ENCODE data around the gene RAB38.

DNA sequence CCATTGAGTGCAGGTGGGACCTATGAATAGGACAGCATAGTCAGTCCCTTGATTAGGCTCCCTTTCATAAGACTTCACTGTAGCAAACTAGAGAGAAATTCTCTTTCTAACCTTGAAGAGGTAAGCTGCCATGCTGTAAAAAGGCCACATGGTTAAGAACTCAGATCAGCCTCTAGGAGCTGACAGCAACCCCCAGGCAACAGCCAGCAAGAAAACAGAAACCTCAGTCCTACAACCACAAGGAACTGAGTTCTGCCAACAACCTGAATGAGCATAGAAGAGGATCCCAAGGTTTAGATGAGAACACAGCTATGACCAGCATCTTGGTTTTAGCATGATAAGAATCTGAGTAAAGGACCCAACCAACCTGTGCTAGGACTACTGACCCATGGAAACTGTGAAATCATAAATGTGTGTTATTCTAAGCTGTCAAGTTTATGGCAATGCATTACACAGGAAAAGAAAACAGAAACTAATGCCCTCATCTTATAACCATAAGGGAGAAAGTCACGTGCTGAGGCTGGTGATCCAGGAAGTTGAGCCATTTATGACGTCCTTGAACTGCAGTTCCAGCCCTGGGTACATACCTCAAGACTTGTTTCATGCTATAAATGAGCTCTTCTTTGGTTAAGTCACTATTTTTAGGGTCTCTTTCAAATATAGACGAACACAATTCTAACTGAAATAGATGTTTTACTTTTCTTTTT lies 43.3 kb downstream of the RAB38 start:
- TF ChIP-seq EZH2 (IDR thresholded peaks at IDR 0.05; ENCODE audit: low read depth, unreplicated experiment) (no peak), CTCF (conservative IDR thresholded peaks at IDR 0.05; ENCODE audit: low read depth in 2 of 2) (no peak), JUNB (IDR thresholded peaks at IDR 0.05; ENCODE audit: unreplicated experiment) (no peak), POLR2AphosphoS5 (IDR thresholded peaks at IDR 0.05; ENCODE audit: low read depth) (no peak), EZH2phosphoT487 (IDR thresholded peaks at IDR 0.05; ENCODE audit: unreplicated experiment) (no peak), REST (IDR thresholded peaks at IDR 0.05; ENCODE audit: unreplicated experiment) (no peak), CREB1 (CRISPR knock-in tag; IDR thresholded peaks at IDR 0.05; ENCODE audit: low read depth) (no peak), ZNF114 (CRISPR knock-in tag; IDR thresholded peaks at IDR 0.05) (no peak), ETS1 (IDR thresholded peaks at IDR 0.05) (no peak), ZNF331 (CRISPR knock-in tag; IDR thresholded peaks at IDR 0.05; ENCODE audit: low read depth) (no peak), ZNF462 (CRISPR knock-in tag; IDR thresholded peaks at IDR 0.05) (no peak), NANOG (IDR thresholded peaks at IDR 0.05; ENCODE audit: borderline replicate concordance) (no peak), STAT1 (IDR thresholded peaks at IDR 0.05; ENCODE audit: unreplicated experiment) (no peak)

Measured in GM23338 (cell line).